GM19099 (cell line): ENCODE results near the gene SLC17A5.

Experiments used
- POLR2A ChIP-seq: IDR thresholded peaks from 3 replicates; pipeline ENCODE4 v1.6.1; 2011; ENCODE audit warnings: low read depth; ENCODE audit not compliant: insufficient read length; ENCODE audit errors: extremely low read depth

SLC17A5 gene

GRCh38 chr6:73671911-73672685 is 18.3 kb upstream of the SLC17A5 start:
- TF ChIP-seq POLR2A, result no peak

- TF ChIP-seq POLR2A, result no peak
Measured at GRCh38 chr6:73669005-73669404, 15.2 kb upstream of the SLC17A5 start.

- TF ChIP-seq POLR2A, result no peak
Measured at GRCh38 chr6:73667798-73668197, 14.0 kb upstream of the SLC17A5 start.

- no peak for TF ChIP-seq POLR2A
Measured at GRCh38 chr6:73666393-73666792, 12.6 kb upstream of the SLC17A5 start.

GRCh38 chr6:73665686-73666319 is 12.0 kb upstream of the SLC17A5 start:
- TF ChIP-seq POLR2A, result no peak

GRCh38 chr6:73664701-73665100 is 10.9 kb upstream of the SLC17A5 start:
- no peak for TF ChIP-seq POLR2A

GRCh38 chr6:73657201-73657600 is 3.4 kb upstream of the SLC17A5 start:
- no peak for TF ChIP-seq POLR2A

- TF ChIP-seq POLR2A, result no peak
Measured at GRCh38 chr6:73656531-73657145, 2.8 kb upstream of the SLC17A5 start.

- TF ChIP-seq POLR2A, result no peak
Measured at GRCh38 chr6:73655341-73655917, 1.6 kb upstream of the SLC17A5 start.

GRCh38 chr6:73652637-73653570 is 888 bp downstream of the SLC17A5 start:
- peak; percentile 16 for TF ChIP-seq POLR2A

GRCh38 chr6:73649783-73650182 is 4.0 kb downstream of the SLC17A5 start:
- TF ChIP-seq POLR2A, result no peak

GRCh38 chr6:73648166-73648565 is 5.6 kb downstream of the SLC17A5 start:
- TF ChIP-seq POLR2A, result no peak

- no peak for TF ChIP-seq POLR2A
Measured at GRCh38 chr6:73644941-73645591, 8.7 kb downstream of the SLC17A5 start.

GRCh38 chr6:73644030-73644429 is 9.8 kb downstream of the SLC17A5 start:
- no peak for TF ChIP-seq POLR2A
